Epithelial cell of prostate (primary cell): ENCODE measurements around the gene ANKRD44.

ENCODE experiments used
- DNase-seq: peaks from one replicate; pipeline ENCODE4 v3.0.0-alpha.2; 2011; ENCODE audit warnings: low read depth, low spot score
- H3K27ac ChIP-seq: fragments of 450-650 bp; 2 replicates; pipeline ENCODE4 v1.5.1; 2017; ENCODE audit warnings: mild to moderate bottlenecking

Gene ANKRD44

GRCh38 chr2:197322724-197323720 lies 12.4 kb upstream of the ANKRD44 start:
- no peak overlapping the region for H3K27ac ChIP-seq
- no peak for DNase-seq

DNA sequence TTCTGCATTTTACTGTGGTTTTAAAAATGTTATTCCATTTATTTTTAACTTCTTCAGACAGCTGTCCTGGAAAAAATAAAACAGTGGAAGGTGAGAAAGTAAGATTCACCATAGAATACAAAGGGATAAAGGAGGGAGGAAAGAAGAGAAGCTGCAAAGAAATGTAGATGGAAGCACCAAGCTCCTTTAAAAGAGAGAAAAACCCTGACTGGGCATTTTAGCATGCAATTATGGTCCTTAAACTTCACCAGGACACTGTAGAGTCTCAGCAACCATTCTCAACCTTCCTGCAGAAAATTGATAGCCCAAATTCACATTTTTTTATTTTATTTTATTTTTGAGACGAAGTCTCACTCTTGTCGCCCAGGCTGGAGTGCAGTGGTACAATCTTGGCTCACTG lies 11.6 kb upstream of the ANKRD44 start:
- no peak for DNase-seq
- no peak overlapping the region for H3K27ac ChIP-seq

- no peak overlapping the region for H3K27ac ChIP-seq
- DNase-seq: no peak
Measured at GRCh38 chr2:197315371-197315770, 4.8 kb upstream of the ANKRD44 start.

DNA sequence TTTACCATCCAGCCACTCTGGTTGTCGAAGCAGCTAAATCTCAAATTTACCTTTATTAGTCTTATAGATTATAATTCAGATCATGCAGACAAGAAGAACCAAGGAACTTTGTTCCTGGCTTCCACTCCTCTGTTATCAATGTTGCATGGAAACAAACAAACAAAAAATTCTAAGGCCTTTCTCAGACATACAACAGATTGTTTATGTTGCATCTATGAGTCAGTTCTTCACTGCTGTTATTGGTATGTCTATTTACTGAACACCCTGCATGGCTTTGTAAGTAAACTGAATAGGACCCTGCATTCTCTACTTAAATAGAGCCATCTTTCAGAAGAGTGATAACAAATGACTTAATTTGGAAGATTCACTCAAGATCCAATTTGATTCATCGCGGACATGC lies 1.6 kb upstream of the ANKRD44 start:
- H3K27ac ChIP-seq: no peak overlapping the region
- DNase-seq: no peak

- no peak for DNase-seq
- no peak overlapping the region for H3K27ac ChIP-seq
Measured at GRCh38 chr2:197311421-197312033, 947 bp upstream of the ANKRD44 start.

DNA sequence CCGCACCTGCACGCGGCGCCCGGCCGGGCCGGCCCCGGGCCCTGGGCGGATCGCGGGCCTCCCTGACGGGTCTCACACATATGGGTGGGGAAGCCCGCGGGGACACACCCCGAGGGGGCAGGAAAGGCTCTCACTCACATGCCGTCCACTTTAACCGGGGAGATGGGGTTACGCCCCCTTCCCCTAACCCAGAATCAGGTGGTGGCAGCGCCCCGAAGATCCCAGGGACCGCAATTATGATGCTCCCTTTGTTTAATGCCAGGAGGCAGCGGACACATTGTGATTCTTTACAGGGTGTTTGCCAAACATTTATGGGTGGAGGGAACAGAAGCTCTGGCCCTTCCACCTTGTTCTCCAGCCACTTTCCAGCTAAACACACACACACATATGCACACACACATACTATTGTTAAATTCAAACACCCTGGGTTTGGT lies 424 bp upstream of the ANKRD44 start:
- DNase-seq: no peak

DNA sequence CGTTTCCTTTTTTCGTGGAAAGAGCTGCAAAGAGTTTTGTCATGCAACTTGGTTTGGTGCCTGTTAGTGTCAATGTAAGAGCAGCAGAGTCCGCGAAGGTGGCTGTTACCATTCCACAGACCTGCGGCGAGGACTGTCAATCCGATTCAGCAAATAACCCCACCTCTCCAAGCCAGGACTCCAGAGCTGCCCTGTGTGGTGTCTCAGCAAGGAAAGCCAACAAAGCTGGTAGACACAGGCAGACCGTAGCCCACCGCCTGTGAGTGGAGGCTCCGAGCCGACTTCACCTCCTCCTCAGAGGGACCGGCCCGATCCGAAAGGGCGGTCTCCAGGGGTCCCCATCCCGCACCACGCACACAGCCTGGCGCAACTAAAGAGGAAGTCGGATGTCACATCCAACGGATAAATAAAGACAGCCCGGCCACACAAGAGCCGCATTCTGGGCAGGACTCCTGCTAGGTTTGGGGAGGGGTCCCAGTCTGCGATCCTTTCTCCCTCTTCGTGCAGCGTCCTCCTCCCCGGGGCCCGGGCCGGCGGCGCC lies 819 bp downstream of the ANKRD44 start:
- no peak for DNase-seq
- no peak overlapping the region for H3K27ac ChIP-seq

More for the DNA sequence above, 424 bp upstream of the ANKRD44 start:
- H3K27ac ChIP-seq: no peak overlapping the region

GRCh38 chr2:197308996-197309690 lies 1.4 kb downstream of the ANKRD44 start:
- H3K27ac ChIP-seq: no peak overlapping the region
- DNase-seq: no peak

DNA sequence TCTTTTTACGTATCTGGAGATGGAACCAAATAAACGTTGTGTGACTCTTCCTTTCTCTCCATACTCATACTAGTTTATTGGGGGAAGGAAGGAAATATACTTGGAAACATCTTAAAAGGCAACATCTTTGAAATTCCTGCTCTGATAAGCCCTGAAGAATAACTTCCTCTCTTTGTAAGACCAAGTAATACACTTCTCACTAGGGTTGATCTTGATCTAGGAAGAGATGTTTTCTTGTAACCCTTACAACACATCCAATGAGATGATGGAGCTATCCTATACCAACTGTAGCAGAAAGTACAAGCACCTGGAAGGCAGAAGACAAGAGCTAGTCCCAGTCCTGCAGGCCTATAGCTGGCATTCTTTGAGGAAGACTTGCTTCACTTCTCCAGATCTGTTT lies 2.0 kb downstream of the ANKRD44 start:
- DNase-seq: no peak
- no peak overlapping the region for H3K27ac ChIP-seq

- no peak for DNase-seq
- no peak overlapping the region for H3K27ac ChIP-seq
Measured at GRCh38 chr2:197307933-197308521, 2.6 kb downstream of the ANKRD44 start.

- no peak overlapping the region for H3K27ac ChIP-seq
- no peak for DNase-seq
Measured at GRCh38 chr2:197307236-197307932, 3.2 kb downstream of the ANKRD44 start.

- DNase-seq: no peak
- no peak overlapping the region for H3K27ac ChIP-seq
Measured at GRCh38 chr2:197306696-197307040, 3.9 kb downstream of the ANKRD44 start.

DNA sequence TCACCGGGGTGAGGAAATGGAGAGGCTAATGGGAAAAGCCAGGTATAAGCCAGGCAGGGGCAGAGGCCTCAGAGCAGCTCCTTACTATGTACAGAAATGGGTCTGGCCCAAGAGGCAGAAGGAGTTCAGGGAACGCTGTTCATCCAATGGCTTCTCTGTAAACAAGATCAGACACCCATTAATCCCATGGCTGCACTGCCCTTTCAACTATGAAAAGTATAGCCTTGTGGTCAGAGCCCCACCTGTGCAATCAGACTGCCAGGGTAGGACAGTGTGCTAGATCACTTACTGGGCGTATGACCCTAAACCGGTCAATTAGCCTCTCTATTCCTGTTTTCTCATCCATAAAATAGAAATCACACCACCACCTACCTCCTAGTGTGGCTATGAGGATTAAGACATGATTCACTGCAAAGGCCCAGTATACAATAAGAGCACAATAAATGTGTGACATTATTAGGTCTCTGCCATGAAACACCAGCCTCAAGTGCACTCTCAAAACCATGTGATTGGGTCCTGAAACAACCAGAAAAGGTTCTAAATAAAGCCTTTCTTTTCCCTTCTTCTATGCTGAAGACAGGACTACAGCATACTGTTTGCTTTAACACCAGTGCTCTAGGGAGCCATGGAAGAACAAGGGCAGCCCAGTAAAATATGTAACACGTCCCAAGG lies 4.4 kb downstream of the ANKRD44 start:
- H3K27ac ChIP-seq: no peak overlapping the region

GRCh38 chr2:197304556-197305011 lies 6.0 kb downstream of the ANKRD44 start:
- no peak for DNase-seq
- H3K27ac ChIP-seq: no peak overlapping the region

More for the DNA sequence above, 4.4 kb downstream of the ANKRD44 start:
- no peak for DNase-seq

DNA sequence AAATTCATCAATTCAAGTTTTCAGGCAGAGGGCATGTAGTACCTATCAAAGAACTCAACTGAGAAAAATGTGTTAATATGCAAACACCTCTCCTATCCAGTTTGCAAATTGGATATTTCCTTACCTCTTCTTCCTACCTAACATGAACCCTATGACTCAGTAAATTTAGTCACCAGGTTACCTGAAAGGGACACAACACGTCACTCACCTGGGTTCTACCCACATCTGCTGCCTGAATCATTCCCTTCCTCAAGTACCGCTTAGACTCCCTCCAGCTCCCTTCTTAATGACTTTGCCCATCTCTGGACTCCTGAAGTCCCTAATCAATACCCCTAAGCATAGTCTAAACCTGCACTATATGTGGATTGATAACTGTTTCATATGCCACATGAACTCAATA lies 10.4 kb downstream of the ANKRD44 start:
- peak; percentile 65 for DNase-seq
- H3K27ac ChIP-seq: no peak overlapping the region

- no peak overlapping the region for H3K27ac ChIP-seq
Measured at GRCh38 chr2:197298609-197299008, 12.0 kb downstream of the ANKRD44 start.

GRCh38 chr2:197297772-197298318 lies 12.7 kb downstream of the ANKRD44 start:
- DNase-seq: no peak
- no peak overlapping the region for H3K27ac ChIP-seq

More at GRCh38 chr2:197298609-197299008, 12.0 kb downstream of the ANKRD44 start:
- no peak for DNase-seq

- no peak overlapping the region for H3K27ac ChIP-seq
- DNase-seq: no peak
Measured at GRCh38 chr2:197297266-197297665, 13.3 kb downstream of the ANKRD44 start.

DNA sequence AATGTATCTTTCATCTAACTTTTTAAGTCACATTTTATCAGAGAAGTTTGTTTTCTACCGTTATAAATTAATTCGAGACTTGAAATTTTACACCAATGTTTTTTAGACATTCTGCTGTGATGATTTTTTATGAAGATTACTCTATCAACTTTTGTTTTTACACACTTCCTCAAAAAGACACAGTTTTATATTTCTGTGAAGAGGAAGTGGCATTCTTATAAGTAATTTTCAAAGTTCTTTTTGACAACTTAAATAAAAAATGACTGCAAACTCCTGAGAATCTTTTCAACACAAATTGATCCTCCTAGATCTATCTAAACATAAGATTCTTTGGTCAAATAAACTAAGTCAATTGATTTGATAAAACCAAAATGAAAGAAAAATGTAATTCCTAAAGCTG lies 13.7 kb downstream of the ANKRD44 start:
- H3K27ac ChIP-seq: no peak overlapping the region
- DNase-seq: no peak
